GM12878 (cell line): ENCODE results near the gene MTIF2. TPM values are rescaled to one million over a fixed set of nuclear protein-coding genes. Genes with fewer than 3 reads are reported as not detected.

Source experiments
- ATAC-seq: fragments of 200-7000 bp; cut with Tn5 transposase; 3 replicates; pipeline ENCODE4 v1.9.1; 2020; ENCODE audit warnings: mild to moderate bottlenecking, moderate library complexity
- BruUV-seq: library from RNA; stranded (reverse); fragments of 400-500 nt; replicated peaks from 2 replicates; lab custom pipeline; 2021; lab: Mats Ljungman, UMichigan
- CTCF ChIA-PET: fragments of 300-600 bp; sonication (Branson Sonifier 250); formaldehyde crosslinking; extraction: SDS; loops from one replicate; lab custom pipeline; 2021; ENCODE audit warnings: inconsistent platforms; lab: Yijun Ruan, JAX
- POLR2A ChIA-PET: fragments of 350-600 bp; formaldehyde crosslinking; extraction: SDS; loops from one replicate; lab custom pipeline; 2021; ENCODE audit warnings: inconsistent platforms; lab: Charles Lee
- RAD21 ChIA-PET: fragments of 300-600 bp; sonication (Branson Sonifier 250); formaldehyde crosslinking; loops from one replicate; lab custom pipeline; 2023; ENCODE audit warnings: antibody characterized with exemption; ENCODE audit not compliant: unreplicated experiment; lab: Charles Lee
- SMC1A ChIA-PET: fragments of 300-600 bp; sonication (Branson Sonifier 250); formaldehyde crosslinking; loops from one replicate; lab custom pipeline; 2023; ENCODE audit not compliant: unreplicated experiment, uncharacterized antibody; lab: Charles Lee
- DNase-seq: peaks from one replicate; pipeline ENCODE4 v3.0.0-alpha.2; 2011; ENCODE audit warnings: low read depth, low spot score
- FAIRE-seq: peaks from 3 replicates; lab custom pipeline; 2011; peaks lifted over from hg19 to GRCh38; lab: Jason Lieb, UNC
- H2AFZ ChIP-seq: 2 replicates; pipeline ENCODE4 v1.6.0; 2011; ENCODE audit warnings: low read depth, low read length, control low read depth; ENCODE audit not compliant: control insufficient read depth
- H3K27ac ChIP-seq: 2 replicates; pipeline ENCODE4 v1.5.1; 2011; ENCODE audit warnings: control low read depth; ENCODE audit not compliant: control insufficient read depth, insufficient read depth
- H3K27me3 ChIP-seq, 2 experiments: replicated peaks in 1 of 2; 2 replicates each; pipeline versions ENCODE4 v1.6.0 to v1.6.1; 2011; ENCODE audit warnings: low read length in 1 of 2; ENCODE audit not compliant: control insufficient read depth in 2 of 2, insufficient read depth in 2 of 2
- H3K36me3 ChIP-seq, 2 experiments: 2 replicates each; pipeline ENCODE4 v1.5.1; 2011; ENCODE audit warnings: low read length in 1 of 2; ENCODE audit not compliant: control insufficient read depth in 2 of 2, insufficient read depth in 2 of 2
- H3K4me1 ChIP-seq: 2 replicates; pipeline ENCODE4 v1.6.1; 2011; ENCODE audit warnings: mild to moderate bottlenecking, low read length, moderate library complexity, mixed read lengths; ENCODE audit not compliant: control insufficient read depth, insufficient read depth
- H3K4me2 ChIP-seq: 2 replicates; pipeline ENCODE4 v1.6.0; 2011; ENCODE audit warnings: control low read depth; ENCODE audit not compliant: control insufficient read depth, insufficient read depth
- H3K4me3 ChIP-seq: fragments of 200-600 bp; sonication (generic); 2 replicates; pipeline ENCODE4 v1.5.1; 2016
- H3K79me2 ChIP-seq: 2 replicates; pipeline ENCODE4 v1.6.0; 2011; ENCODE audit warnings: low read length; ENCODE audit not compliant: control insufficient read depth, insufficient read depth
- H3K9ac ChIP-seq: 2 replicates; pipeline ENCODE4 v1.8.0; 2011; ENCODE audit warnings: low read length, control low read depth, mixed read lengths; ENCODE audit not compliant: control insufficient read depth, insufficient read depth
- H3K9me3 ChIP-seq: replicated peaks from 3 replicates; pipeline ENCODE4 v1.5.1; 2011; ENCODE audit warnings: mild to moderate bottlenecking, low read length; ENCODE audit not compliant: control insufficient read depth, insufficient read depth
- H4K20me1 ChIP-seq: 2 replicates; pipeline ENCODE4 v1.6.0; 2011; ENCODE audit not compliant: control insufficient read depth, insufficient read depth
- BACH1 ChIP-seq: fragments of 450-650 bp; IDR thresholded peaks from 2 replicates; pipeline ENCODE4 v1.6.1; 2017; ENCODE audit warnings: mild to moderate bottlenecking, borderline replicate concordance
- BRCA1 ChIP-seq: IDR thresholded peaks from 2 replicates; pipeline ENCODE4 v1.6.1; 2011; ENCODE audit warnings: low read depth, low read length, improper control_type of control experiment
- CREB1 ChIP-seq: IDR thresholded peaks from 2 replicates; pipeline ENCODE4 v1.6.1; 2012; ENCODE audit warnings: low read depth, mild to moderate bottlenecking, inconsistent platforms
- CTCF ChIP-seq, 3 experiments: IDR thresholded peaks in 2 of 3; conservative IDR thresholded peaks in 1 of 3; 2 replicates each; pipeline ENCODE4 v1.5.1; 2011; ENCODE audit warnings: low read depth in 3 of 3, low read length in 3 of 3, mild to moderate bottlenecking in 3 of 3, control low read depth in 2 of 3, moderate library complexity in 2 of 3, inconsistent platforms in 1 of 3, mixed read lengths in 1 of 3; ENCODE audit not compliant: control insufficient read depth in 2 of 3, insufficient read depth in 1 of 3; ENCODE audit errors: extremely low read depth in 1 of 3
- ESRRA ChIP-seq: IDR thresholded peaks from 2 replicates; pipeline ENCODE4 v1.6.1; 2012; ENCODE audit warnings: mild to moderate bottlenecking, low read length, improper control_type of control experiment
- GABPA ChIP-seq: IDR thresholded peaks from 2 replicates; pipeline ENCODE4 v1.6.1; 2014; ENCODE audit warnings: antibody characterized with exemption, low read depth, mild to moderate bottlenecking, inconsistent platforms
- IKZF1 ChIP-seq: fragments of 450-650 bp; conservative IDR thresholded peaks from 2 replicates; pipeline ENCODE4 v1.6.1; 2017; ENCODE audit warnings: antibody characterized with exemption, mild to moderate bottlenecking
- IRF5 ChIP-seq: fragments of 450-650 bp; IDR thresholded peaks from 2 replicates; pipeline ENCODE4 v1.6.1; 2017; ENCODE audit warnings: borderline replicate concordance
- KAT2A ChIP-seq: conservative IDR thresholded peaks from 2 replicates; pipeline ENCODE4 v1.6.1; 2011; ENCODE audit warnings: low read depth, low read length; ENCODE audit not compliant: control insufficient read depth
- NR2C2 ChIP-seq: IDR thresholded peaks from 2 replicates; pipeline ENCODE4 v1.6.1; 2011; ENCODE audit warnings: borderline replicate concordance, low read depth; ENCODE audit not compliant: control insufficient read depth, insufficient read length
- POLR2AphosphoS5 ChIP-seq: IDR thresholded peaks from 2 replicates; pipeline ENCODE4 v1.6.1; 2011; ENCODE audit warnings: mild to moderate bottlenecking, low read length, inconsistent platforms
- SIX5 ChIP-seq: IDR thresholded peaks from 2 replicates; pipeline ENCODE4 v1.6.1; 2011; ENCODE audit warnings: mild to moderate bottlenecking, low read depth, low read length, moderate library complexity; ENCODE audit not compliant: severe bottlenecking
- SMC3 ChIP-seq: IDR thresholded peaks from 2 replicates; pipeline ENCODE4 v1.6.1; 2011; ENCODE audit warnings: low read length, improper control_type of control experiment, borderline replicate concordance
- WRNIP1 ChIP-seq: IDR thresholded peaks from 2 replicates; pipeline ENCODE4 v1.6.1; 2011; ENCODE audit warnings: low read depth, low read length, improper control_type of control experiment, borderline replicate concordance
- ZBTB11 ChIP-seq: fragments of 450-650 bp; formaldehyde crosslinking; IDR thresholded peaks from 2 replicates; pipeline ENCODE4 v1.5.0; 2022; ENCODE audit warnings: mild to moderate bottlenecking, missing genetic modification characterization
- ZNF384 ChIP-seq: IDR thresholded peaks from 2 replicates; pipeline ENCODE4 v1.6.1; 2012; ENCODE audit warnings: low read depth, mild to moderate bottlenecking, low read length, improper control_type of control experiment, borderline replicate concordance
- WGBS: methylation state at CpG from one replicate; pipeline ENCODE4 v1.1.6; 2016; ENCODE audit warnings: low lambda C conversion rate; ENCODE audit not compliant: insufficient replicate concordance, insufficient coverage; ENCODE audit errors: missing lambda C conversion rate; 5-methylcytosine and 5-hydroxymethylcytosine counted together
- in situ Hi-C: fragments of 300-500 bp; cut with MboI; formaldehyde crosslinking; loops from 9 replicates; pipeline ENCODE4 v1.14.3; 2018; ENCODE audit warnings: mixed read lengths
- intact Hi-C: fragments of 100-400 bp; cut with micrococcal nuclease; formaldehyde crosslinking; loops from one replicate; pipeline ENCODE4 v1.14.2; 2022; ENCODE audit not compliant: unreplicated experiment
- polyA plus RNA-seq, 11 experiments: library from polyadenylated mRNA; depleted of rRNA in 4 of 11; unstranded in 6 of 11; stranded (reverse) in 5 of 11; fragments of >200 nt; fragmentation: Nextera tagmentation in 4 of 11; fragmentation: Illumina TruSeq in 1 of 11; extraction: Ambion mirVana in 4 of 11; extraction: Trizol in 1 of 11; gene quantifications; 1 replicate in 1 of 11; 2 replicates in 10 of 11; pipeline versions ENCODE4 v1.2.1 to v1.2.3, GENCODE V29; 2011 to 2016; ENCODE audit warnings: inconsistent platforms in 2 of 11, missing spikeins in 2 of 11, low read depth in 1 of 11
- total RNA-seq, 4 experiments: library from RNA; depleted of rRNA in 3 of 4; stranded (reverse); fragments of >200 nt in 3 of 4; fragmentation: Illumina TruSeq in 1 of 4; extraction: Trizol in 1 of 4; gene quantifications; 2 replicates each; pipeline versions ENCODE4 v1.2.1 to v1.2.3, GENCODE V29; 2013 to 2021

Gene MTIF2
- total and polyA plus RNA-seq, 10 of the 15 experiments (the other 5 are each of a cell fraction or from before 2014, with no cell fraction given), result 26.4 to 63.7 (median 40.0) TPM

- in situ Hi-C loops, result no loop called here
- TF ChIP-seq IRF5, result no peak
- TF ChIP-seq GABPA, result no peak
- TF ChIP-seq SIX5, result no peak
- no peak for TF ChIP-seq KAT2A
- TF ChIP-seq BRCA1, result no peak
- no peak for TF ChIP-seq ESRRA
- TF ChIP-seq ZBTB11 (CRISPR knock-in tag), result no peak
- no peak for TF ChIP-seq SMC3
- no peak for TF ChIP-seq WRNIP1
- no peak for TF ChIP-seq BACH1
- no peak for TF ChIP-seq ZNF384
- TF ChIP-seq POLR2AphosphoS5, result no peak
- no peak for TF ChIP-seq CTCF (IDR thresholded peaks at IDR 0.05 in 2 of 3, conservative IDR thresholded peaks at IDR 0.05 in 1 of 3; ENCODE audit: control insufficient read depth in 2 of 3, extremely low read depth in 1 of 3, insufficient read depth in 1 of 3, low read depth in 3 of 3, low read length in 3 of 3)
- TF ChIP-seq IKZF1, result no peak
- no peak for TF ChIP-seq NR2C2
- TF ChIP-seq CREB1, result no peak
Observed at GRCh38 chr2:55239656-55240222, 29.3 kb downstream of the MTIF2 start.

More at GRCh38 chr2:55239656-55240222, 29.3 kb downstream of the MTIF2 start:
- Histone ChIP-seq H3K4me2 (no peak overlapping the region), H3K9me3 (no peaks in the 10 kb centered on the region), H3K79me2 (peaks cover 11% of the 10 kb centered on the region), H2AFZ (no peak overlapping the region), H3K9ac (no peak overlapping the region), H3K4me3 (no peak overlapping the region), H3K4me1 (no peaks in the 10 kb centered on the region), H3K27me3 (no peaks in the 10 kb centered on the region), H3K27ac (no peak overlapping the region), H3K36me3 (peaks cover 3 to 29% of the 10 kb centered on the region in 2 experiments), H4K20me1 (no peaks in the 10 kb centered on the region)
- FAIRE-seq (no peak), DNase-seq (no peak), ATAC-seq (no peak)
- ChIA-PET SMC1A (no interaction called here), CTCF (no interaction called here), POLR2A (interaction anchor here (0.7 kb wide), 1 partner anchor 120 kb away, joined by 4 read pairs; no protein-coding TSS in a partner anchor), RAD21 (no interaction called here)
- intact Hi-C loops, result no loop called here
- no TSS peak for BruUV-seq
- WGBS, result 84% methylated on average over 4 of the region's 4 CpGs
